Effector memory CD4-positive, alpha-beta T cell (primary cell): ENCODE data around the gene CDK11A.
A peak's percentile ranks its signal among the peaks of the same experiment; 100 is the strongest.
"Not testable (repeated sequence)": the region's sequence is repeated elsewhere in the genome, so short reads cannot be mapped to it uniquely, and the experiment has no call there.

ENCODE experiments used
- DNase-seq, 3 donors: peaks; one replicate each; pipeline ENCODE4 v3.0.0-alpha.2; 2020
- H3K27ac ChIP-seq: 2 replicates; pipeline ENCODE4 v1.7.0; 2013; ENCODE audit warnings: mild to moderate bottlenecking, low read length, moderate library complexity; ENCODE audit not compliant: insufficient read depth, poor library complexity, severe bottlenecking
- H3K27me3 ChIP-seq: replicated peaks from 2 replicates; pipeline ENCODE4 v1.7.0; 2013; ENCODE audit warnings: mild to moderate bottlenecking, low read length; ENCODE audit not compliant: insufficient read depth, control insufficient read depth, poor library complexity, severe bottlenecking
- H3K36me3 ChIP-seq: 2 replicates; pipeline ENCODE4 v1.7.0; 2013; ENCODE audit warnings: mild to moderate bottlenecking, low read length, moderate library complexity; ENCODE audit not compliant: control insufficient read depth, insufficient read depth
- H3K4me1 ChIP-seq: 2 replicates; pipeline ENCODE4 v1.7.0; 2013; ENCODE audit warnings: low read length, mild to moderate bottlenecking; ENCODE audit not compliant: control insufficient read depth, insufficient read depth, poor library complexity, severe bottlenecking
- H3K4me3 ChIP-seq: 2 replicates; pipeline ENCODE4 v1.7.0; 2013; ENCODE audit warnings: low read length, low read depth, mild to moderate bottlenecking; ENCODE audit not compliant: insufficient read depth, poor library complexity, severe bottlenecking
- H3K9me3 ChIP-seq: 2 replicates; pipeline ENCODE4 v1.7.0; 2013; ENCODE audit warnings: mild to moderate bottlenecking, low read length, moderate library complexity; ENCODE audit not compliant: control insufficient read depth

The CDK11A gene

DNA sequence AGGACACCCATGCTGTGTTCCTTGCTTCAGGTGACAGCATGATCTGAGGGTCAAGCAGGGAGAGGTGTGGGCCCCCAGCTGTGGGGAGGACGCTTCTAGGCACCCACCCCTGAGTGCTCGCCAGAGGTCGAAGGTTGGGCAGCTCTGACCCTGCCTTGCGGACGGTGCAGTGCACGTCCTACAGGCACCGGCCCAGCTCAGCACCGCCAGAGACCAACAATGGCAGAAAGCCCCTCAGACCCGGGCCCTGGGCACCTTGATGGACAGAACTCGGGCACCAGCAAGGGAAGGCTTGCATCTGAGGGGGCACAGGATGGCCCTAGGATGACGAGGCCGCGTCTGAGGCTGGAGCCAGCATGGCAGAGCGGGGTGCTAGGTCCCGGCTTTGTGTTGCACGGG is 29.4 kb upstream of the CDK11A start:
- no peak for DNase-seq
- Histone ChIP-seq H3K27ac (no peak overlapping the region), H3K9me3 (no peaks in the 10 kb centered on the region), H3K4me1 (no peaks in the 10 kb centered on the region), H3K4me3 (no peak overlapping the region), H3K27me3 (no peaks in the 10 kb centered on the region), H3K36me3 (peaks cover 29% of the 10 kb centered on the region)

GRCh38 chr1:1752636-1753606 is 28.8 kb upstream of the CDK11A start:
- no peaks in the 10 kb centered on the region for H3K9me3 ChIP-seq
- no peak overlapping the region for H3K4me3 ChIP-seq
- no peak overlapping the region for H3K27ac ChIP-seq
- no peaks in the 10 kb centered on the region for H3K4me1 ChIP-seq
- peaks cover 26% of the 10 kb centered on the region for H3K36me3 ChIP-seq
- H3K27me3 ChIP-seq = no peaks in the 10 kb centered on the region
- DNase-seq = no peak

DNA sequence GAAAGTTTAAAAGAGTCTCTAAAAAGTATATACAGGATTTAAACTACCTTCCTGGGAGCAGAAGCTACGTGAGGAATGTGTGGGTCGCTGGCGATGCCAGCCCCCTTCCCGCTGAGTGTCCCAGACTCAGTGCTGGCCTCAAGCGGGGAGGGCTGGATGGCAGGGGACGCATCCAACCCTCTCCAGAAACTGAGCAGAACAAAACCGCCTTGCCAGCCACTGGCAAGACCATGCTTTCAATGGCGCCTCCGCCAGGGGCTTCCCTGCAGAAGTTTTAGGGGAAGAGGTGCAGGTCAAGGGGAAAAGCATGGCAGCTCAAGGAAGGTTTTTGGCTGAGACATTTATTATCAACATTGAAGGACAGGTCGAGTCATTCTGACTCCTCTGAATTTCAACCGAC is 28.0 kb upstream of the CDK11A start:
- Histone ChIP-seq H3K4me1 (no peaks in the 10 kb centered on the region), H3K9me3 (no peaks in the 10 kb centered on the region), H3K27ac (no peak overlapping the region), H3K36me3 (peaks cover 26% of the 10 kb centered on the region), H3K27me3 (no peaks in the 10 kb centered on the region), H3K4me3 (no peak overlapping the region)
- no peak for DNase-seq

DNA sequence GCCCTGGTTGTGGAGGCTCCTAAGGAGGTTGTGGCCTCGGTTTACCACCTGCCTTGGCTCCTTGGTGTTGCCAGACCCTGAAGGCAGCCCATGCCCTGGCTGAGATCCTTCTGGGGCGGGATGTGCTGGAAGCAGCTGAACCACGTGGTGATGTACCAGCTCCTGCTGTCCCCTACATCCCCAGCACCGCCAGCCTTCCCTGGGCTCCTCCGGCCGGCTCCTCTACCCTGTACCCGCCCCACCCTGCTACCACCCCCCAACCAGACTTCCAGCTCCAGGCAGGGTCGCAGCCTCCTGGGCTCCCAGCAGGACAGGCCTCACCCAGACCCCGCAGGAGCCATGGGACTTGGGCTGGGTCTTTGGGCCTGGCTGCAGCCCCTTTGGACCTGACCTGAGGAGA is 25.8 kb upstream of the CDK11A start:
- not testable (repeated sequence) for H3K27ac ChIP-seq, H3K27me3 ChIP-seq, DNase-seq, H3K9me3 ChIP-seq, H3K4me3 ChIP-seq, H3K4me1 ChIP-seq, H3K36me3 ChIP-seq

DNA sequence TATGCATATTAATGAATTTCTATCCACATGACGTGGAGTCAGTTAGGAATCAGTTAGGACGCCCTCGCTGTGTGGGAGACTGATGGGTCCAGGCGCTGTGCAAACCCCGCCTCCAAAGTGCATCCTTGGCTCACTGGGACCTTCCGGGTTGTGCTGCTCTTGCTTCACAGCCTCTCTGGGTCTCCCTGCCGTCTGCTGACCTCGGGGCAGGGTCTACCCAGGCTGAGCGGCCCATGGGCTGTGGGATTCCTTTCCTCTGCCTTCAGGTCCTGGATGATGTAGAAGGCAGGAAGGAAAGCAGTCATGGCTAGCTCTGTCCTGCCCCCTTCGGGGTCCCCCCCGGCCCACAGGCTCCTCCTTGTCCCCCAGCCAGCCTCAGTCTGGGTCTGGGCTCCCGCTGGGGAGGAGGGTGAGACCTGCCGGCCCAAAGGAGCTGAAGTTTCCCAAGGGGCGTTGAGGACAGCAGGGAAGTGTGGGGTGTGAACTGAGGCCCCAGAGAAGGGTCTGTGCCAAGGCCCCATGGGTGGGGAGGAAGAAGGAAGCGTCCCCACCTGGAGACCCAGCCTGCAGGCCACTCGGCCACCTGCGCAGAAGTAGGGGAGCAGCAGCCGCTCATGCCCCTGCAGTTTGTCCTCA is 24.6 kb upstream of the CDK11A start:
- Histone ChIP-seq H3K4me1 (no peaks in the 10 kb centered on the region), H3K27me3 (no peaks in the 10 kb centered on the region), H3K36me3 (peaks cover 6% of the 10 kb centered on the region), H3K4me3 (no peak overlapping the region), H3K9me3 (no peaks in the 10 kb centered on the region), H3K27ac (no peak overlapping the region)
- no peak for DNase-seq

GRCh38 chr1:1746566-1746909 is 22.4 kb upstream of the CDK11A start:
- not testable (repeated sequence) for H3K4me1 ChIP-seq, H3K27me3 ChIP-seq, H3K9me3 ChIP-seq, DNase-seq, H3K36me3 ChIP-seq
- H3K27ac ChIP-seq = peak overlapping the region; percentile 84
- peak overlapping the region; percentile 45 for H3K4me3 ChIP-seq

DNA sequence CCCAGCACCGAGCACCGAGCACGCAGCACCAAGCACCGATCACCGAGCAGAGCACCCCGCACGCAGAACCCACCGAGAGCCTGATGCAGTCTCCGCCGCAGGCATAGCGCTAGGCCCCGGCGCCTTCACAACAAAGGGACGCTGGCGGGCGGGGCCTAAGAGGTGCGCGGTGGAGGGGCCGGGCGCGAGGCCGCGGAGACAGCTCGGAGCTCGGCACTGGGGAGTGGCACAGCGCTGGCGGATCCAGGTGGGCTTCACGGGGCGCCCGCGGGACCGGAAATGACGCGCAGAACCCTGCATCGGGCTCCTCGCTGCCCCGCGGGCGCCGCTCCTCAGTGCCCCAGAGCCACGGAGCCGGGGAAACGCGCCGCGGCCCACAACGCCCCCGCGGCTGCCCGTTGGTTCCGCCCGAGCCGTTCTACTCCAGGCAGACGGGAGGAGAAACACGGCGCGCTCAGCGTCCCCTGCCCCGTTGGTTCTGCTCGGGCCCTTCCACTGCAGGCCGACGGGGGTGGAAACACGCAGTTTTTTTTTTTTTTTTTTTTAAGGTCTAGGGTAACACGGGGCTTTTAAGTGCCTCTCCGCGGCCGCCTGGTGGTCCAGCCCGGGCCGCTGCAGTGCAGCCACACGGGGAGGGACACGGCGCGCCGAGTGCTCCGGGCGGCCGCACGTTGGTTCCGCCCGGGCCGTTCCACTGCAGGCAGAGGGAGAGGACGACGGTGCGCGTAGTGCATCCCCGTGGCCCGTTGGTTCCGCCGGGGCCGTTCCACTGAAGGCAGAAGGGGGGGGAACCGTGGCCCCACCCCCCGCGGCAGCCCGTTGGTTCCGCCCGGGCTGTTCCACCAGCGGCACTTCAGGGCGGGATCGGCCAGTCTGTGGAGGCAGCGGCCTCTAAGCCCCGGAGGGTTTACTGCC is 21.8 kb upstream of the CDK11A start:
- H3K4me3 ChIP-seq = peak overlapping the region; percentile 45
- H3K4me1 ChIP-seq, H3K36me3 ChIP-seq, H3K9me3 ChIP-seq, H3K27me3 ChIP-seq: not testable (repeated sequence)
- peak overlapping the region; percentile 84 for H3K27ac ChIP-seq
- peak; percentile 74 to 90 (median 84) for DNase-seq

DNA sequence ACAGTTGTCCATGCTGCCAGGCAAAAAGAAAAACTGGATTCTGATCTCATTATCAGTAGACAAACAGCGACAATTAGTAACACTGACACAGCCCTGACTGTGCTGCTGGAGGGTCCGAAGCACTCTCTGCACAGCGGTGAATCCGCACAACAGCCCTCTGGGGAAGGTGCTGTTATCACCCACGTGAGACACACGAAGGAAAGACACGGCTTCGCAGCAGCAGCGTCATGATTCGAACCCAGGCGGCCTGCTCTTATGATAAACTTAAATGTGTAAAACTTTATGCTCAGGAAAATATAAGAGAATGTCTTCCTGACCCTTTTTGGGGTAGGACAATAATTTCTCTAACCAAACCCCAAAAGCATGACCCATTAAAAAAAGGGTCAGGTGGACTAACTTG is 18.4 kb upstream of the CDK11A start:
- not testable (repeated sequence) for H3K4me3 ChIP-seq, H3K27me3 ChIP-seq, H3K27ac ChIP-seq, H3K4me1 ChIP-seq, H3K36me3 ChIP-seq, DNase-seq, H3K9me3 ChIP-seq

- H3K27me3 ChIP-seq, H3K27ac ChIP-seq, H3K36me3 ChIP-seq, H3K4me1 ChIP-seq, H3K4me3 ChIP-seq, H3K9me3 ChIP-seq, DNase-seq: not testable (repeated sequence)
Measured at GRCh38 chr1:1741013-1741412, 16.9 kb upstream of the CDK11A start.
